Trophoblast cell (in vitro differentiated cells and primary cell): ENCODE measurements around the gene HNRNPA0.
A peak's percentile ranks its signal among the peaks of the same experiment; 100 is the strongest.
"Not testable (repeated sequence)": the region's sequence is repeated elsewhere in the genome, so short reads cannot be mapped to it uniquely, and the experiment has no call there.

ENCODE experiments used
- DNase-seq, 2 donors: peaks; one replicate each; pipeline ENCODE4 v3.0.0-alpha.2; 2016
- H2AFZ ChIP-seq: 2 replicates; pipeline ENCODE4 v1.6.1; 2013; ENCODE audit warnings: low read length, moderate library complexity, mild to moderate bottlenecking; ENCODE audit not compliant: insufficient read depth, poor library complexity
- H2AK5ac ChIP-seq: 2 replicates; pipeline ENCODE4 v1.6.1; 2013; ENCODE audit warnings: mild to moderate bottlenecking, low read length
- H2BK120ac ChIP-seq: 2 replicates; pipeline ENCODE4 v1.6.1; 2013; ENCODE audit warnings: low read length, mild to moderate bottlenecking, moderate library complexity; ENCODE audit not compliant: insufficient read depth, poor library complexity
- H2BK12ac ChIP-seq: 2 replicates; pipeline ENCODE4 v1.6.1; 2013; ENCODE audit warnings: mild to moderate bottlenecking, low read length, moderate library complexity
- H2BK5ac ChIP-seq: 2 replicates; pipeline ENCODE4 v1.6.1; 2013; ENCODE audit warnings: low read length, low read depth, moderate library complexity, mild to moderate bottlenecking; ENCODE audit not compliant: poor library complexity
- H3K14ac ChIP-seq: 2 replicates; pipeline ENCODE4 v1.6.1; 2013; ENCODE audit warnings: mild to moderate bottlenecking, low read length
- H3K18ac ChIP-seq: 2 replicates; pipeline ENCODE4 v1.6.1; 2013; ENCODE audit warnings: mild to moderate bottlenecking, low read length
- H3K23ac ChIP-seq: 2 replicates; pipeline ENCODE4 v1.6.1; 2013; ENCODE audit warnings: low read length
- H3K27ac ChIP-seq: 2 replicates; pipeline ENCODE4 v1.5.1; 2013; ENCODE audit warnings: low read depth, mild to moderate bottlenecking, inconsistent platforms, low read length, moderate library complexity
- H3K27me3 ChIP-seq: 2 replicates; pipeline ENCODE4 v1.6.1; 2013; ENCODE audit warnings: inconsistent platforms, mild to moderate bottlenecking, low read length, moderate library complexity; ENCODE audit not compliant: insufficient read depth
- H3K36me3 ChIP-seq, 2 experiments: 1 replicate in 1 of 2; 2 replicates in 1 of 2; pipeline ENCODE4 v1.6.1; 2013; ENCODE audit warnings: low read length in 2 of 2, mild to moderate bottlenecking in 2 of 2, moderate library complexity in 1 of 2; ENCODE audit not compliant: insufficient read depth in 2 of 2, control insufficient read depth in 1 of 2
- H3K4ac ChIP-seq: 2 replicates; pipeline ENCODE4 v1.6.1; 2013; ENCODE audit warnings: low read depth, mild to moderate bottlenecking, low read length, moderate library complexity
- H3K4me1 ChIP-seq, 2 experiments: 1 replicate in 1 of 2; 2 replicates in 1 of 2; pipeline ENCODE4 v1.6.1; 2013; ENCODE audit warnings: low read length in 2 of 2, mild to moderate bottlenecking in 2 of 2, moderate library complexity in 1 of 2; ENCODE audit not compliant: insufficient read depth in 2 of 2, control insufficient read depth in 1 of 2
- H3K4me2 ChIP-seq: 2 replicates; pipeline ENCODE4 v1.6.1; 2013; ENCODE audit warnings: inconsistent platforms, mild to moderate bottlenecking, low read length, moderate library complexity
- H3K4me3 ChIP-seq: 2 replicates; pipeline ENCODE4 v1.5.1; 2013; ENCODE audit warnings: mild to moderate bottlenecking, low read depth, low read length, inconsistent platforms
- H3K79me1 ChIP-seq: one replicate; pipeline ENCODE4 v1.6.1; 2013; ENCODE audit warnings: low read length
- H3K79me2 ChIP-seq: 2 replicates; pipeline ENCODE4 v1.6.1; 2013; ENCODE audit warnings: low read length, mild to moderate bottlenecking; ENCODE audit not compliant: control insufficient read depth, insufficient read depth, poor library complexity
- H3K9ac ChIP-seq: 2 replicates; pipeline ENCODE4 v1.6.1; 2013; ENCODE audit warnings: mild to moderate bottlenecking, low read length
- H3K9me3 ChIP-seq: 2 replicates; pipeline ENCODE4 v1.6.1; 2013; ENCODE audit warnings: low read depth, mild to moderate bottlenecking, control low read depth, inconsistent platforms, low read length; ENCODE audit not compliant: insufficient read depth
- H4K12ac ChIP-seq: 2 replicates; pipeline ENCODE4 v1.6.1; 2013; ENCODE audit warnings: low read depth, mild to moderate bottlenecking, low read length, moderate library complexity
- H4K8ac ChIP-seq: 2 replicates; pipeline ENCODE4 v1.6.1; 2013; ENCODE audit warnings: low read depth, mild to moderate bottlenecking, low read length, moderate library complexity
- H4K91ac ChIP-seq: one replicate; pipeline ENCODE4 v1.6.1; 2013; ENCODE audit warnings: low read depth, mild to moderate bottlenecking, low read length, moderate library complexity
- WGBS: extraction: QIAGEN DNeasy Blood & Tissue Kit; methylation state at CpG from one replicate; pipeline ENCODE4 v1.1.7; 2013; ENCODE audit warnings: missing lambda C conversion rate; ENCODE audit not compliant: insufficient read length, insufficient coverage; ENCODE audit errors: extremely low coverage; 5-methylcytosine and 5-hydroxymethylcytosine counted together

Gene HNRNPA0

GRCh38 chr5:137767937-137768336 lies 13.8 kb upstream of the HNRNPA0 start:
- not testable (repeated sequence) for H3K9ac ChIP-seq, H3K4me3 ChIP-seq
- no CpG with 5 or more reads among the region's 5 CpGs for WGBS

DNA sequence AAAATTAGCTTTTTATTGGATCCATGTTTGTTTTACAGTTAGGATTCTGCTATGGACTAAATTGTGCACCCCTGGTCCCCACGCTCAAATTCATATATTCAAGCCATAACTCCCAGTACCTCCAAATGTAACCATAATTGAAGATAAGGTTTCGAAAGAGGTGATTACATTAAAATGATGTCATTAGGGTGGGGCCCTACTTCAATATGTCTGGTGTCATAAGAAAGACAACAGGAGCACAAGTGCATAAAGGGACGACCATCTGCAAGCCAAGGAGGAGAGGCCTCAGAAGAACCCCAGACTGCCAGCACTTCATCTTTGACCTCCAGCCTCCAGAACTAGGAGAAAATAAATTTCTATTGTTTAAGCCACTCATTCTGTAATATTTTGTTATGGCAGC lies 7.4 kb upstream of the HNRNPA0 start:
- H4K12ac ChIP-seq: no peak overlapping the region
- H3K9ac ChIP-seq: no peak overlapping the region
- H3K36me3 ChIP-seq: no peaks in the 10 kb centered on the region
- no peak overlapping the region for H3K23ac ChIP-seq
- no peak overlapping the region for H2BK5ac ChIP-seq
- H2AFZ ChIP-seq: no peak overlapping the region
- DNase-seq: peak in 1 of 2 donors; percentile 28
- H3K4ac ChIP-seq: no peak overlapping the region
- no peak overlapping the region for H3K14ac ChIP-seq
- H3K18ac ChIP-seq: no peak overlapping the region
- H2BK120ac ChIP-seq: no peak overlapping the region
- H4K8ac ChIP-seq: no peak overlapping the region
- H3K4me3 ChIP-seq: no peak overlapping the region
- H4K91ac ChIP-seq: no peak overlapping the region
- H2AK5ac ChIP-seq: no peak overlapping the region
- H3K9me3 ChIP-seq: no peaks in the 10 kb centered on the region
- no peak overlapping the region for H3K27ac ChIP-seq
- H2BK12ac ChIP-seq: no peak overlapping the region
- no peaks in the 10 kb centered on the region for H3K27me3 ChIP-seq
- H3K4me2 ChIP-seq: no peak overlapping the region
- peaks cover 0 to 2% of the 10 kb centered on the region in 2 experiments for H3K4me1 ChIP-seq
- H3K79me1 ChIP-seq: no peaks in the 10 kb centered on the region
- no peaks in the 10 kb centered on the region for H3K79me2 ChIP-seq
- no CpG with 5 or more reads among the region's 3 CpGs for WGBS

More at GRCh38 chr5:137767937-137768336, 13.8 kb upstream of the HNRNPA0 start:
- not testable (repeated sequence) for H2BK5ac ChIP-seq, H3K79me2 ChIP-seq, H3K9me3 ChIP-seq, H3K18ac ChIP-seq, H2AFZ ChIP-seq, H4K8ac ChIP-seq, H3K36me3 ChIP-seq, H3K27ac ChIP-seq, H2AK5ac ChIP-seq, H4K12ac ChIP-seq, H3K4me2 ChIP-seq, DNase-seq, H3K79me1 ChIP-seq, H3K4ac ChIP-seq, H2BK12ac ChIP-seq, H3K14ac ChIP-seq, H3K27me3 ChIP-seq, H3K23ac ChIP-seq, H3K4me1 ChIP-seq, H2BK120ac ChIP-seq, H4K91ac ChIP-seq

DNA sequence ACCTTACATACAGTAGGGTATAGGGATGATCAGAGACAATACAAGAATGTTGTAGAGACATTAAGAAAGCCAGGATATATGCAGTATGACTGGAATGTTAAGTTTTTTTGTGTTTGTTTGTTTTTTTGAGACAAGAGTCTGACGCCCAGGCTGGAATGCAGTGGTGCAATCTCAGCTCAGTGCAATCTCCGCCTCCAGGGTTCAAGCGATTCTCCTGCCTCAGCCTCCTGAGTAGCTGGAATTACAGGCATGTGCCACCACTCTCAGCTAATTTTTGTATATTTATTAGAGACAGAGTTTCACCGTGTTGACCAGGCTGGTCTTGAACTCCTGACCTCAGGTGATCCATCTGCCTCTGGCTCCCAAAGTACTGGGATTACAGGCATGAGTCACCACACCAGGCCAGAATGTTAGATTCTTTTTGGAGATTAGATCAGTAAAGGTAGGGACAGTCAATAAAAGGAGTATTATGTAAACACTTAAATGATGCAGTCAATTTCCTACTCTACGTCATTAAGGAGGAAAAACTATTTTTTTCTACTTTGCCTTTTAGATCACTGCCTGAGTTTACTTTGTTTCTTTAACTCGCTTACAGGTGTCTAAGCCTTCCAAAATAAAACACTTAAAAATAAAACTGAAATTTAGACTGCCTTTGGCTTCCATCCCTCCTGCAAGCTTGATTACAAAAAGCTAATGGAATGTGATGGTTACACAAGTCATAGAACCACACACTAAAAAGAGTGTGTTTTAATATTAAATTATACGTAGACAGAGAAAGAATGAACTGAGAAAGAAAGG lies 6.8 kb upstream of the HNRNPA0 start:
- Histone ChIP-seq H3K9ac (no peak overlapping the region), H2AK5ac (no peak overlapping the region), H3K4me2 (no peak overlapping the region), H3K79me1 (no peaks in the 10 kb centered on the region), H3K4me1 (peaks cover 0 to 2% of the 10 kb centered on the region in 2 experiments), H3K27me3 (no peaks in the 10 kb centered on the region), H2AFZ (no peak overlapping the region), H3K9me3 (no peaks in the 10 kb centered on the region), H3K79me2 (no peaks in the 10 kb centered on the region), H4K12ac (no peak overlapping the region), H3K27ac (no peak overlapping the region), H4K91ac (no peak overlapping the region), H3K36me3 (no peaks in the 10 kb centered on the region), H3K23ac (no peak overlapping the region), H2BK12ac (no peak overlapping the region), H3K4ac (no peak overlapping the region), H2BK120ac (no peak overlapping the region), H3K14ac (no peak overlapping the region), H4K8ac (no peak overlapping the region), H3K4me3 (no peak overlapping the region), H2BK5ac (no peak overlapping the region), H3K18ac (no peak overlapping the region)
- no CpG with 5 or more reads among the region's 7 CpGs for WGBS
- DNase-seq: peak; percentile 89 to 91

GRCh38 chr5:137760294-137760693 lies 6.1 kb upstream of the HNRNPA0 start:
- H3K9ac ChIP-seq: no peak overlapping the region
- H3K18ac ChIP-seq: no peak overlapping the region
- H3K9me3 ChIP-seq: no peaks in the 10 kb centered on the region
- no peak for DNase-seq
- no peaks in the 10 kb centered on the region for H3K79me2 ChIP-seq
- no peak overlapping the region for H3K23ac ChIP-seq
- H4K8ac ChIP-seq: no peak overlapping the region
- peaks cover 0 to 2% of the 10 kb centered on the region in 2 experiments for H3K4me1 ChIP-seq
- no peak overlapping the region for H3K14ac ChIP-seq
- no peak overlapping the region for H2BK120ac ChIP-seq
- no peak overlapping the region for H2BK5ac ChIP-seq
- no peak overlapping the region for H2AK5ac ChIP-seq
- no peak overlapping the region for H4K12ac ChIP-seq
- no peaks in the 10 kb centered on the region for H3K27me3 ChIP-seq
- H2AFZ ChIP-seq: no peak overlapping the region
- no peak overlapping the region for H3K4me3 ChIP-seq
- no peak overlapping the region for H3K4me2 ChIP-seq
- WGBS: no CpG with 5 or more reads among the region's 4 CpGs
- peak overlapping the region; percentile 1 for H4K91ac ChIP-seq
- H3K36me3 ChIP-seq: no peaks in the 10 kb centered on the region
- no peaks in the 10 kb centered on the region for H3K79me1 ChIP-seq
- H3K27ac ChIP-seq: no peak overlapping the region
- no peak overlapping the region for H2BK12ac ChIP-seq
- H3K4ac ChIP-seq: no peak overlapping the region
